ENCODE results near the gene DNAH9. TPM values are rescaled to one million over a fixed set of nuclear protein-coding genes. Genes with fewer than 3 reads are reported as not detected.
"Not testable (repeated sequence)": the region's sequence is repeated elsewhere in the genome, so short reads cannot be mapped to it uniquely, and the experiment has no call there.

Gene DNAH9
- polyA plus RNA-seq, 2 of the 4 experiments (the other 2 are of a cell fraction) = 0.03 to 0.04 TPM

- 29% methylated on average over 6 of the region's 6 CpGs for WGBS (ENCODE audit: missing lambda C conversion rate)
Observed at GRCh38 chr17:11948789-11949188, 350.5 kb downstream of the DNAH9 start.

DNA sequence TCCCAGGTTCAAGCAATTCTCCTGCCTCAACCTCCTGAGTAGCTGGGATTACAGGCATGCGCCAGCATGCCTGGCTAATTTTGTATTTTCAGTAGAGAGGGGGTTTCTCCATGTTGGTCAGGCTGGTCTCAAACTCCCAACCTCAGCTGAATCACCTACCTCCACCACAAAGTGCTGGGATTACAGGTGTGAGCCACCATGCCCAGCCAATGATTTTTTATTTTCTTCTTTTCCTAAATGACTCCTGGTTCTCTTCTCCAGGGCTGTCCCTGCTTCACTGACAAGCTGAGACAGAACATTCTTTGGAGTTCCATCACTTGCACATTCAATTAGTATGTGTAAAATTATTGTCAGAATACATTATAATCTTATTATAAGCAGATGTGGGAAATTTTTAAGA, 351.3 kb downstream of the DNAH9 start:
- POLR2A ChIA-PET = interaction anchor here (1.5 kb wide), 1 partner anchor 48 kb away, joined by 14 read pairs; the partner anchor contains the start of gene ZNF18
- DNase-seq (ENCODE audit: low read depth in 1 of 2, low spot score in 1 of 2); H3K27ac ChIP-seq; H3K4me1 ChIP-seq; H3K4me3 ChIP-seq; H3K4me2 ChIP-seq; FAIRE-seq; CTCF ChIA-PET; ATAC-seq: not testable (repeated sequence)
- WGBS (ENCODE audit: missing lambda C conversion rate) = 88% methylated on average over 1 of the region's 1 CpG
- peaks cover 18% of the 10 kb centered on the region for H3K9me3 ChIP-seq

More at GRCh38 chr17:11948789-11949188, 350.5 kb downstream of the DNAH9 start:
- no peak for FAIRE-seq
- ATAC-seq = peak; percentile 64 to 73
- peak in 1 of 2 experiments; percentile 22 for DNase-seq (ENCODE audit: low read depth in 1 of 2, low spot score in 1 of 2)
- CTCF ChIA-PET = interaction anchor here (0.7 to 2.9 kb wide), 2 partner anchors 13 to 556 kb away, joined by 3 to 15 read pairs; no protein-coding TSS in a partner anchor
- Histone ChIP-seq H3K4me2 (peak overlapping the region; percentile 52), H3K4me1 (peaks cover 6% of the 10 kb centered on the region; the same call in 1 of the 3 replicates), H3K27ac (no peak overlapping the region), H3K4me3 (no peak overlapping the region), H3K9me3 (peaks cover 12% of the 10 kb centered on the region)
- POLR2A ChIA-PET = interaction anchor here (1.5 kb wide), 1 partner anchor 48 kb away, joined by 14 read pairs; the partner anchor contains the start of gene ZNF18
- TF ChIP-seq JUNB (IDR thresholded peaks at IDR 0.05) (no peak), HDAC2 (IDR thresholded peaks at IDR 0.05) (no peak), GATA3 (IDR thresholded peaks at IDR 0.05; ENCODE audit: borderline replicate concordance) (no peak), ZFP36 (IDR thresholded peaks at IDR 0.05; ENCODE audit: borderline replicate concordance, partially characterized antibody) (no peak), ZC3H11A (IDR thresholded peaks at IDR 0.05) (no peak)

- ChIA-PET CTCF (interaction anchor here (1.4 kb wide), 1 partner anchor 9 kb away, joined by 8 read pairs; no protein-coding TSS in a partner anchor), POLR2A (no interaction called here)
- no peak for FAIRE-seq
- H3K9me3 ChIP-seq = peaks cover 26% of the 10 kb centered on the region
- no peak for DNase-seq (ENCODE audit: low read depth in 1 of 2, low spot score in 1 of 2)
- no peak overlapping the region for H3K27ac ChIP-seq
- TF ChIP-seq MAFK (IDR thresholded peaks at IDR 0.05; ENCODE audit: partially characterized antibody) (peak; percentile 64), NFE2L2 (conservative IDR thresholded peaks at IDR 0.05; ENCODE audit: low read length) (peak; percentile 41; the same call in 1 of the 2 replicates), USF2 (IDR thresholded peaks at IDR 0.05) (no peak)
- no peak for ATAC-seq
- no peak overlapping the region for H3K4me3 ChIP-seq
- H3K4me1 ChIP-seq = no peaks in the 10 kb centered on the region
- H3K4me2 ChIP-seq = no peak overlapping the region
- WGBS (ENCODE audit: missing lambda C conversion rate) = 50% methylated on average over 7 of the region's 7 CpGs
Observed at GRCh38 chr17:11950771-11951519, 352.7 kb downstream of the DNAH9 start.

DNA sequence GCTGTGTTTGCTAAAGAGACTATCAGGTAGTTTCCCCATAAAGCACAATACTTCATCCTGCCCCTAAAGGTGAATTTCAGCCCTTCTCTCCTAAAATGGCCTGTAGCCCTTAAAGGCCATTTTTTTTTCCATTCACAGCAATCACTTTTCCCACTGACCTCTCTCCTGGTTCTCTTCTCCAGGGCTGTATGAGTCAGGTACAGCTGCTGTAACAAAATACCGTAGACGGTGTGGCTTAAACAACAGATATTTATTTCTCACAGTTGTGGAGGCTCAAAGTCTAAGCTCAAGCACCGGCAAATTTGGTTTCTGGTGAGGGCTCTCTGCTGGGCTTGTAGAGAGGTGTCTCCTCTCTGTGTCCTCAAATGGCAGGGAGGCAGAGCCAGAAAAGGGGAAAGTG, 354.3 kb downstream of the DNAH9 start:
- H3K4me3 ChIP-seq = no peak overlapping the region
- H3K4me1 ChIP-seq = no peaks in the 10 kb centered on the region
- no peak for FAIRE-seq
- peaks cover 26% of the 10 kb centered on the region for H3K9me3 ChIP-seq
- H3K27ac ChIP-seq = no peak overlapping the region
- ATAC-seq = no peak
- TF ChIP-seq HEYL (CRISPR knock-in tag; IDR thresholded peaks at IDR 0.05) = no peak
- no peak for TF ChIP-seq KDM1A (IDR thresholded peaks at IDR 0.05; ENCODE audit: low read depth)
- H3K4me2 ChIP-seq = no peak overlapping the region
- ChIA-PET CTCF (interaction anchor here (1.3 to 2.9 kb wide), 4 partner anchors 11 to 1215 kb away, joined by 5 to 12 read pairs (median 7); no protein-coding TSS in a partner anchor), POLR2A (no interaction called here)
- no peak for DNase-seq (ENCODE audit: low read depth in 1 of 2, low spot score in 1 of 2)
- 90% methylated on average over 3 of the region's 3 CpGs for WGBS (ENCODE audit: missing lambda C conversion rate)

GRCh38 chr17:11953924-11954323, 355.7 kb downstream of the DNAH9 start:
- no peak overlapping the region for H3K4me3 ChIP-seq
- CTCF ChIA-PET = interaction anchor here (0.7 to 2.9 kb wide), 2 partner anchors 18 to 1109 kb away, joined by 3 to 12 read pairs; no protein-coding TSS in a partner anchor
- no peak for ATAC-seq
- FAIRE-seq = no peak
- TF ChIP-seq POLR2AphosphoS2 (conservative IDR thresholded peaks at IDR 0.05; ENCODE audit: low read length) = no peak
- TF ChIP-seq FOSB (CRISPR knock-in tag; IDR thresholded peaks at IDR 0.05) = no peak
- no peak for TF ChIP-seq USF2 (IDR thresholded peaks at IDR 0.05)
- TF ChIP-seq TFCP2L1 (CRISPR knock-in tag; IDR thresholded peaks at IDR 0.05) = no peak
- TF ChIP-seq CBX2 (IDR thresholded peaks at IDR 0.05; ENCODE audit: borderline replicate concordance, low read depth) = no peak
- no peak for TF ChIP-seq RARB (CRISPR knock-in tag; IDR thresholded peaks at IDR 0.05)
- TF ChIP-seq, protein P1, sequence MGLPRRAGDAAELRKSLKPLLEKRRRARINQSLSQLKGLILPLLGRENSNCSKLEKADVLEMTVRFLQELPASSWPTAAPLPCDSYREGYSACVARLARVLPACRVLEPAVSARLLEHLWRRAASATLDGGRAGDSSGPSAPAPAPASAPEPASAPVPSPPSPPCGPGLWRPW (IDR thresholded peaks at IDR 0.05) = no peak
- TF ChIP-seq HOXB13 (CRISPR knock-in tag; IDR thresholded peaks at IDR 0.05; ENCODE audit: low read depth) = no peak
- no peak for TF ChIP-seq EP300 (IDR thresholded peaks at IDR 0.05)
- TF ChIP-seq HOXB5 (CRISPR knock-in tag; IDR thresholded peaks at IDR 0.05) = no peak
- TF ChIP-seq NR3C1 (IDR thresholded peaks at IDR 0.05) = no peak
- no peak for TF ChIP-seq RNF2 (IDR thresholded peaks at IDR 0.05; ENCODE audit: borderline replicate concordance, low read depth)
- no peak for TF ChIP-seq NFE2L2 (conservative IDR thresholded peaks at IDR 0.05; ENCODE audit: low read length)
- no peak for TF ChIP-seq ZFP36 (IDR thresholded peaks at IDR 0.05; ENCODE audit: borderline replicate concordance, partially characterized antibody)
- H3K27ac ChIP-seq = no peak overlapping the region
- H3K4me1 ChIP-seq = no peaks in the 10 kb centered on the region
- 60% methylated on average over 1 of the region's 1 CpG for WGBS (ENCODE audit: missing lambda C conversion rate)
- POLR2A ChIA-PET = no interaction called here
- H3K4me2 ChIP-seq = no peak overlapping the region
- peaks cover 26% of the 10 kb centered on the region for H3K9me3 ChIP-seq
- DNase-seq (ENCODE audit: low read depth in 1 of 2, low spot score in 1 of 2) = peak in 1 of 2 experiments; percentile 9
